Measurements from ENCODE around the gene ERCC6. TPM values are rescaled to one million over a fixed set of nuclear protein-coding genes. Genes with fewer than 3 reads are reported as not detected.

Gene ERCC6
- total RNA-seq, 1 experiment from 2014 or later = 8.1 TPM

Other genes starting within 250 kb of the ERCC6 start
- gene C10orf71, start 240.0 kb downstream of the ERCC6 start, total RNA-seq (2014; rRNA removed; shearing (Covaris generic)) = not detected in 2 replicates
- not detected in 2 replicates for gene DRGX, start 143.0 kb downstream of the ERCC6 start, total RNA-seq (2014; rRNA removed; shearing (Covaris generic))
- gene SLC18A3, start 71.2 kb upstream of the ERCC6 start, total RNA-seq (2014; rRNA removed; shearing (Covaris generic)) = not detected in 2 replicates
- not detected in 2 replicates for gene CHAT, start 74.9 kb upstream of the ERCC6 start, total RNA-seq (2014; rRNA removed; shearing (Covaris generic))
- not detected in 2 replicates for gene C10orf53, start 140.5 kb upstream of the ERCC6 start, total RNA-seq (2014; rRNA removed; shearing (Covaris generic))
- not detected in 2 replicates for gene OGDHL, start 223.2 kb upstream of the ERCC6 start, total RNA-seq (2014; rRNA removed; shearing (Covaris generic))

Measured in RPMI7951 (cell line).